Peyer's patch (tissue), 4 donors: ENCODE data around the gene TMEM135.

Source experiments
- POLR2A ChIP-seq, 2 donors: fragments of 450-650 bp; IDR thresholded peaks; one replicate each; pipeline ENCODE4 v1.5.1; 2017; ENCODE audit warnings: antibody characterized with exemption in 2 of 2, mild to moderate bottlenecking in 2 of 2, moderate library complexity in 2 of 2
- TF ChIP-seq, protein P1 (sequence below), 6 experiments: fragments of 450-650 bp in 4 of 6; fragments of 200-600 bp in 2 of 6; sonication (generic) in 1 of 6; IDR thresholded peaks; one replicate each; pipeline ENCODE4 v1.5.1; 2017 to 2019; ENCODE audit warnings: antibody characterized with exemption in 6 of 6, mild to moderate bottlenecking in 3 of 6, moderate library complexity in 1 of 6

DNA sequence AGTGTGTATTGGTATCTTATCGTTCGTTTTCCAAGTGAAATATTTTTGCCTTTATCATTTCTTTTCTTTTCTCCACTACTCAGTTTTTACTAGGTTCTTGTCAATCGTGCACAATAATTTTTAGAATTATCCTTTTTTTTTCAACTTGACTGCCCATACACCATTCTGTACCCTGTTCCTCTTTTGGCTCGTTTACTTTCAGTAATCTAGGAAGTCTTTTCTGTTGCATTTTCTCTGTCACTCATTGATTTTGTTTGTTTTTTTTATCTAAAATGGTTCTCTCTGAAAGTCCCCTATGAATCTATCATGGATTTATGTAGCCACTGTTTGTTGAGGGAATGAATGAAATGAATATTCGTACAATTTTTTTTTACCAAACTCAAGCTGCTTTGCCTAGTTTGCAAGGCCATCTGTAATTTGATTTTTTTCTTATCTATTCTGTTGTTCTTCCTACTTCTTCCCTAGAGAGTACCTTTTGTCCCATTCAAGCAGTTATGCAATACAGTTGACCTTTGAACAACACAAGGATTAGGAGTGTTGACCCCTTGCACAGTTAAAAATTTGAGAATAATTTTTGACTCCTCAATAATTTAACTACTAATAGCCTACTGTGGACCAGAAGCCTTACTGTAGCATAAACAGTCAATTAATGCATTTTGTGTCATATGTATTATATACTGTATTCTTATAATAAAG is 166.3 kb downstream of the TMEM135 start:
- TF ChIP-seq, protein P1, sequence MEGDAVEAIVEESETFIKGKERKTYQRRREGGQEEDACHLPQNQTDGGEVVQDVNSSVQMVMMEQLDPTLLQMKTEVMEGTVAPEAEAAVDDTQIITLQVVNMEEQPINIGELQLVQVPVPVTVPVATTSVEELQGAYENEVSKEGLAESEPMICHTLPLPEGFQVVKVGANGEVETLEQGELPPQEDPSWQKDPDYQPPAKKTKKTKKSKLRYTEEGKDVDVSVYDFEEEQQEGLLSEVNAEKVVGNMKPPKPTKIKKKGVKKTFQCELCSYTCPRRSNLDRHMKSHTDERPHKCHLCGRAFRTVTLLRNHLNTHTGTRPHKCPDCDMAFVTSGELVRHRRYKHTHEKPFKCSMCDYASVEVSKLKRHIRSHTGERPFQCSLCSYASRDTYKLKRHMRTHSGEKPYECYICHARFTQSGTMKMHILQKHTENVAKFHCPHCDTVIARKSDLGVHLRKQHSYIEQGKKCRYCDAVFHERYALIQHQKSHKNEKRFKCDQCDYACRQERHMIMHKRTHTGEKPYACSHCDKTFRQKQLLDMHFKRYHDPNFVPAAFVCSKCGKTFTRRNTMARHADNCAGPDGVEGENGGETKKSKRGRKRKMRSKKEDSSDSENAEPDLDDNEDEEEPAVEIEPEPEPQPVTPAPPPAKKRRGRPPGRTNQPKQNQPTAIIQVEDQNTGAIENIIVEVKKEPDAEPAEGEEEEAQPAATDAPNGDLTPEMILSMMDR (IDR thresholded peaks at IDR 0.05) = no peak
- TF ChIP-seq POLR2A (IDR thresholded peaks at IDR 0.05) = no peak
